SK-N-SH (cell line): ENCODE measurements around the gene LEPR. TPM values are rescaled to one million over a fixed set of nuclear protein-coding genes. Genes with fewer than 3 reads are reported as not detected.

Experiments
- CTCF ChIA-PET: fragments of 300-600, 350-600 bp; formaldehyde crosslinking; extraction: SDS; loops from one replicate; lab custom pipeline; 2021; lab: Yijun Ruan, JAX
- POLR2A ChIA-PET: fragments of 350-600 bp; sonication (Branson Sonifier 250); formaldehyde crosslinking; extraction: SDS; loops from one replicate; lab custom pipeline; 2020; ENCODE audit warnings: antibody characterized with exemption, inconsistent platforms; lab: Yijun Ruan, JAX
- DNase-seq: peaks from one replicate; pipeline ENCODE4 v3.0.0; 2012
- H2AFZ ChIP-seq: fragments of 200-600 bp; sonication (generic); 2 replicates; pipeline ENCODE4 v1.8.1; 2016; ENCODE audit warnings: antibody characterized with exemption, mild to moderate bottlenecking, low read depth
- H3F3A ChIP-seq: fragments of 200-600 bp; sonication (generic); replicated peaks from 2 replicates; pipeline ENCODE3; 2016; ENCODE audit warnings: antibody characterized with exemption, mild to moderate bottlenecking; ENCODE audit not compliant: insufficient read depth
- H3K27ac ChIP-seq, 2 experiments: fragments of 200-500 bp in 1 of 2; fragments of 200-600 bp in 1 of 2; sonication (Bioruptor generic) in 1 of 2; sonication (generic), shearing (Covaris generic) in 1 of 2; 2 replicates each; pipeline versions ENCODE4 v1.5.1 to v1.6.1; 2014 to 2016; ENCODE audit warnings: low read depth in 2 of 2, inconsistent platforms in 1 of 2, low read length in 1 of 2, mild to moderate bottlenecking in 1 of 2, mixed read lengths in 1 of 2
- H3K27me3 ChIP-seq: fragments of 200-600 bp; sonication (generic), shearing (Covaris generic); 2 replicates; pipeline ENCODE4 v1.6.1; 2016; ENCODE audit warnings: mixed run types; ENCODE audit not compliant: insufficient read depth
- H3K36me3 ChIP-seq, 2 experiments: fragments of 200-500 bp in 1 of 2; fragments of 200-600 bp in 1 of 2; sonication (Bioruptor generic) in 1 of 2; sonication (generic) in 1 of 2; replicated peaks in 1 of 2; 2 replicates each; pipeline versions ENCODE3 to v1.5.1; 2014 to 2016; ENCODE audit warnings: low read length in 1 of 2, mild to moderate bottlenecking in 1 of 2; ENCODE audit not compliant: insufficient read depth in 2 of 2, control insufficient read depth in 1 of 2
- H3K4me1 ChIP-seq, 2 experiments: fragments of 200-500 bp in 1 of 2; fragments of 200-600 bp in 1 of 2; sonication (Bioruptor generic) in 1 of 2; sonication (generic), shearing (Covaris generic) in 1 of 2; 2 replicates each; pipeline versions ENCODE4 v1.5.1 to v1.6.1; 2014 to 2016; ENCODE audit warnings: low read depth in 1 of 2, low read length in 1 of 2, mixed run types in 1 of 2; ENCODE audit not compliant: insufficient read depth in 2 of 2, control insufficient read depth in 1 of 2
- H3K4me2 ChIP-seq: fragments of 200-600 bp; sonication (generic), shearing (Covaris generic); 2 replicates; pipeline ENCODE4 v1.6.1; 2017; ENCODE audit warnings: mixed run types
- H3K4me3 ChIP-seq, 2 experiments: fragments of 200-500 bp in 1 of 2; fragments of 200-600 bp in 1 of 2; sonication (Bioruptor generic) in 1 of 2; sonication (generic), shearing (Covaris generic) in 1 of 2; 2 replicates each; pipeline versions ENCODE4 v1.5.1 to v1.8.1; 2014 to 2016; ENCODE audit warnings: low read depth in 2 of 2, inconsistent platforms in 1 of 2, low read length in 1 of 2, mild to moderate bottlenecking in 1 of 2, mixed read lengths in 1 of 2, moderate library complexity in 1 of 2
- H3K79me2 ChIP-seq: fragments of 200-600 bp; sonication (generic); 2 replicates; pipeline ENCODE4 v1.8.1; 2017; ENCODE audit warnings: mild to moderate bottlenecking; ENCODE audit not compliant: insufficient read depth
- H3K9ac ChIP-seq: fragments of 200-600 bp; sonication (generic); 2 replicates; pipeline ENCODE4 v1.6.1; 2017; ENCODE audit warnings: mixed run types
- H3K9me2 ChIP-seq: fragments of 200-600 bp; sonication (generic); 2 replicates; pipeline ENCODE4 v1.6.1; 2017; ENCODE audit warnings: mixed run types
- H3K9me3 ChIP-seq: fragments of 200-600 bp; sonication (generic); 2 replicates; pipeline ENCODE4 v1.6.1; 2017; ENCODE audit warnings: mixed run types, mild to moderate bottlenecking, moderate library complexity
- H4K20me1 ChIP-seq: fragments of 200-600 bp; sonication (generic); 2 replicates; pipeline ENCODE4 v1.6.1; 2017; ENCODE audit warnings: mild to moderate bottlenecking, mixed run types; ENCODE audit not compliant: insufficient read depth
- EP300 ChIP-seq, 2 experiments: IDR thresholded peaks; 2 replicates each; pipeline versions ENCODE4 v1.4.0 to v1.6.1; 2012; ENCODE audit warnings: borderline replicate concordance in 1 of 2, low read depth in 1 of 2, low read length in 1 of 2
- IRF3 ChIP-seq: fragments of 150-350 bp; IDR thresholded peaks from 2 replicates; pipeline ENCODE4 v1.6.1; 2016; ENCODE audit warnings: mild to moderate bottlenecking, low read depth, low read length
- JUND ChIP-seq: IDR thresholded peaks from 2 replicates; pipeline ENCODE4 v1.4.0; 2012
- MEF2A ChIP-seq: IDR thresholded peaks from 2 replicates; pipeline ENCODE4 v1.4.0; 2012; ENCODE audit warnings: low read depth, borderline replicate concordance
- NRF1 ChIP-seq: IDR thresholded peaks from 2 replicates; pipeline ENCODE4 v1.6.1; 2012; ENCODE audit warnings: low read depth, mild to moderate bottlenecking, low read length
- RFX5 ChIP-seq: IDR thresholded peaks from 2 replicates; pipeline ENCODE4 v1.6.1; 2012; ENCODE audit warnings: mild to moderate bottlenecking, improper control_type of control experiment, low read length
- RXRA ChIP-seq: IDR thresholded peaks from 2 replicates; pipeline ENCODE4 v1.4.0; 2012; ENCODE audit warnings: low read depth, mild to moderate bottlenecking, borderline replicate concordance
- SIN3A ChIP-seq: IDR thresholded peaks from 2 replicates; pipeline ENCODE4 v1.6.1; 2012; ENCODE audit warnings: low read depth, mild to moderate bottlenecking, low read length, moderate library complexity, borderline replicate concordance
- TAF1 ChIP-seq: IDR thresholded peaks from 2 replicates; pipeline ENCODE4 v1.6.1; 2012; ENCODE audit warnings: low read depth, mild to moderate bottlenecking, low read length, moderate library complexity, borderline replicate concordance
- TEAD4 ChIP-seq: IDR thresholded peaks from 2 replicates; pipeline ENCODE4 v1.4.0; 2012; ENCODE audit warnings: mild to moderate bottlenecking, borderline replicate concordance; ENCODE audit not compliant: insufficient read depth
- ZBTB33 ChIP-seq: IDR thresholded peaks from 2 replicates; pipeline ENCODE4 v1.4.0; 2012; ENCODE audit warnings: low read depth, borderline replicate concordance
- WGBS: methylation state at CpG from one replicate; pipeline ENCODE4 v1.1.6; 2017; ENCODE audit warnings: low lambda C conversion rate; 5-methylcytosine and 5-hydroxymethylcytosine counted together
- polyA plus RNA-seq, 3 experiments: library from polyadenylated mRNA; depleted of rRNA; stranded (reverse); fragments of >200 nt; gene quantifications; 2 replicates each; pipeline ENCODE4 v1.2.3, GENCODE V29; 2012

The LEPR gene
- polyA plus RNA-seq, 1 of the 3 experiments (the other 2 are of a cell fraction) = 2.3 TPM

GRCh38 chr1:65399003-65399402, 21.5 kb upstream of the LEPR start (continued):
- no peak for TF ChIP-seq ZBTB33
- no peak for TF ChIP-seq MEF2A
- TF ChIP-seq, all 33 proteins: peak for 0

DNA sequence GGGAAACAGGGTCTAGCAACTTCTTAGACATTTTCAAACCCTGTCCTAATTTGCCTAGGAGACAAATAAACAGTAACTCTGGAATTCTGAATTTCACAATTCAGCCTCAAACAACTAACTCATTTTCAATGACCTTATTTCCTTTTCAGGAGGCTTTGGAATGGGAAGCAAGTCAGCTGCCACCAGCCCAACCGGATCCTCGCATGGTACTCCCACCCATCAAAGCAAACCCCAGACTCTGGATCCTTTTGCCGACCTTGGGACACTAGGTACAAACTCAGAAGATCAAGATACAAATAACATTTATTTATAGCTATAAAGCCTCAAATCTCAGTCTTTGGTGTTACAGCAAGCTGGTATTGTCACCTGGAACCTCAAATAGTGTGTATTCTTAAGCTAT, 18.9 kb upstream of the LEPR start:
- Histone ChIP-seq H3K9me2 (no peaks in the 10 kb centered on the region), H3K9ac (no peak overlapping the region), H3K4me3 (no peak overlapping the region), H3K9me3 (no peaks in the 10 kb centered on the region), H3K79me2 (no peaks in the 10 kb centered on the region), H3K4me2 (no peak overlapping the region), H2AFZ (no peak overlapping the region), H3K36me3 (peaks cover 0 to 18% of the 10 kb centered on the region in 2 experiments), H3F3A (no peaks in the 10 kb centered on the region), H3K27ac (no peak overlapping the region), H3K27me3 (no peaks in the 10 kb centered on the region), H4K20me1 (no peaks in the 10 kb centered on the region), H3K4me1 (no peaks in the 10 kb centered on the region)
- POLR2A ChIA-PET = no interaction called here
- CTCF ChIA-PET = interaction anchor here (0.8 to 1.6 kb wide), 2 partner anchors 8 to 286 kb away, joined by 4 to 5 read pairs; no protein-coding TSS in a partner anchor
- 97% methylated on average over 3 of the region's 3 CpGs for WGBS
- no peak for TF ChIP-seq TEAD4
- TF ChIP-seq RXRA = no peak
- DNase-seq = no peak

- Histone ChIP-seq H3K4me1 (no peaks in the 10 kb centered on the region), H3K27ac (no peak overlapping the region), H3K79me2 (no peaks in the 10 kb centered on the region), H4K20me1 (no peaks in the 10 kb centered on the region), H3K9ac (no peak overlapping the region), H3K4me3 (no peak overlapping the region), H3K9me2 (no peaks in the 10 kb centered on the region), H3F3A (no peaks in the 10 kb centered on the region), H3K27me3 (no peaks in the 10 kb centered on the region), H3K36me3 (peaks cover 0 to 24% of the 10 kb centered on the region in 2 experiments), H2AFZ (no peak overlapping the region), H3K9me3 (no peaks in the 10 kb centered on the region), H3K4me2 (no peak overlapping the region)
- ChIA-PET CTCF (interaction anchor here (1.1 kb wide), 1 partner anchor 10 kb away, joined by 3 read pairs; no protein-coding TSS in a partner anchor), POLR2A (no interaction called here)
- TF ChIP-seq TEAD4 (no peak), MEF2A (no peak), JUND (no peak), TAF1 (no peak), EP300 (IDR thresholded peaks at IDR 0.05; ENCODE audit: borderline replicate concordance in 1 of 2, low read depth in 1 of 2, low read length in 1 of 2) (no peak), IRF3 (no peak), NRF1 (no peak), RFX5 (no peak), SIN3A (no peak)
- no peak for DNase-seq
These were observed 15.5 kb upstream of the LEPR start for GRCh38 chr1:65404941-65405340.
